NT2/D1 (cell line): ENCODE measurements around the gene SLC4A7.
"Not testable (repeated sequence)": the region's sequence is repeated elsewhere in the genome, so short reads cannot be mapped to it uniquely, and the experiment has no call there.

Experiments
- DNase-seq: peaks from one replicate; pipeline ENCODE4 v3.0.0-alpha.2; 2011; ENCODE audit warnings: low read depth, low spot score
- H3K27me3 ChIP-seq: 2 replicates; pipeline ENCODE4 v1.6.0; 2011; ENCODE audit warnings: mild to moderate bottlenecking; ENCODE audit not compliant: insufficient read length, insufficient read depth
- H3K36me3 ChIP-seq: 2 replicates; pipeline ENCODE4 v1.6.1; 2011; ENCODE audit warnings: mild to moderate bottlenecking, low read length, mixed read lengths; ENCODE audit not compliant: insufficient read depth, insufficient read length
- H3K4me1 ChIP-seq: 2 replicates; pipeline ENCODE4 v1.5.1; 2011; ENCODE audit not compliant: insufficient read depth, insufficient read length
- H3K4me3 ChIP-seq: 2 replicates; pipeline ENCODE4 v1.5.1; 2011; ENCODE audit warnings: low read depth; ENCODE audit not compliant: insufficient read length
- H3K9ac ChIP-seq: 2 replicates; pipeline ENCODE4 v1.6.0; 2011; ENCODE audit warnings: low read depth; ENCODE audit not compliant: insufficient read length
- H3K9me3 ChIP-seq: 2 replicates; pipeline ENCODE4 v1.5.1; 2011; ENCODE audit warnings: mild to moderate bottlenecking, low read length; ENCODE audit not compliant: insufficient read depth
- SUZ12 ChIP-seq: IDR thresholded peaks from 2 replicates; pipeline ENCODE4 v1.6.1; 2011; ENCODE audit not compliant: insufficient read length, insufficient read depth; ENCODE audit errors: extremely low read depth
- YY1 ChIP-seq: IDR thresholded peaks from 2 replicates; pipeline ENCODE4 v1.6.1; 2011; ENCODE audit not compliant: insufficient read length, insufficient read depth
- ZNF274 ChIP-seq: IDR thresholded peaks from 2 replicates; pipeline ENCODE4 v1.6.1; 2011; ENCODE audit warnings: mild to moderate bottlenecking, low read depth, low read length

Gene SLC4A7

DNA sequence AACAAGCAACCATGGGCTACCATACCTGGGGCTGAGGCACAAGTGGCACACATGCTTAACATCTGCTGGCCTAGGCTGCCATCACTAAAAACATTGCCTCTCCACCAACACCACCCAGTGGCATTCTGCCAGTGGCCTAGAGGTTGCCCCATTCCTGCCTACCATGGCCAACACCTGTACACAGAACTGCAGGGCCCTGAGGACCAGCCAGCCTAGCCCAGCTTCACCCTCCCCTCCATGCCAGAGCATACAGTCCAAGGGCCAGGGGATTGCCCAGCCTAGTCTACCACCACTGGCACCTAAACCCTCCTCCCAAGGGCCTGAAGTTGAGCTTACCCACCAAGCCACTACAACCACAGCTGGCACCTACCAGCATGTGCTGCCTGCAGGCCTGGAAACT lies 150.3 kb downstream of the SLC4A7 start:
- no peaks in the 10 kb centered on the region for H3K36me3 ChIP-seq
- H3K4me3 ChIP-seq = no peak overlapping the region
- TF ChIP-seq ZNF274 (no peak), YY1 (no peak), SUZ12 (no peak)
- no peak overlapping the region for H3K9ac ChIP-seq
- no peaks in the 10 kb centered on the region for H3K9me3 ChIP-seq
- no peaks in the 10 kb centered on the region for H3K27me3 ChIP-seq
- no peaks in the 10 kb centered on the region for H3K4me1 ChIP-seq
- no peak for DNase-seq

- not testable (repeated sequence) for H3K4me1 ChIP-seq, H3K9me3 ChIP-seq, H3K36me3 ChIP-seq, H3K9ac ChIP-seq, DNase-seq, H3K27me3 ChIP-seq, H3K4me3 ChIP-seq
Observed at GRCh38 chr3:27328982-27329762, 155.0 kb downstream of the SLC4A7 start.

- Histone ChIP-seq H3K9ac (no peak overlapping the region), H3K4me1 (no peaks in the 10 kb centered on the region), H3K4me3 (no peak overlapping the region), H3K27me3 (no peaks in the 10 kb centered on the region), H3K36me3 (no peaks in the 10 kb centered on the region), H3K9me3 (no peaks in the 10 kb centered on the region)
- no peak for TF ChIP-seq ZNF274
- no peak for TF ChIP-seq YY1
- TF ChIP-seq SUZ12 = no peak
- DNase-seq = no peak
Observed at GRCh38 chr3:27326629-27327545, 157.3 kb downstream of the SLC4A7 start.

- Histone ChIP-seq H3K9ac (no peak overlapping the region), H3K4me1 (no peaks in the 10 kb centered on the region), H3K9me3 (no peaks in the 10 kb centered on the region), H3K27me3 (no peaks in the 10 kb centered on the region), H3K36me3 (no peaks in the 10 kb centered on the region), H3K4me3 (no peak overlapping the region)
- DNase-seq = no peak
- TF ChIP-seq ZNF274 (no peak), YY1 (no peak), SUZ12 (no peak)
Observed at GRCh38 chr3:27326202-27326601, 158.0 kb downstream of the SLC4A7 start.

DNA sequence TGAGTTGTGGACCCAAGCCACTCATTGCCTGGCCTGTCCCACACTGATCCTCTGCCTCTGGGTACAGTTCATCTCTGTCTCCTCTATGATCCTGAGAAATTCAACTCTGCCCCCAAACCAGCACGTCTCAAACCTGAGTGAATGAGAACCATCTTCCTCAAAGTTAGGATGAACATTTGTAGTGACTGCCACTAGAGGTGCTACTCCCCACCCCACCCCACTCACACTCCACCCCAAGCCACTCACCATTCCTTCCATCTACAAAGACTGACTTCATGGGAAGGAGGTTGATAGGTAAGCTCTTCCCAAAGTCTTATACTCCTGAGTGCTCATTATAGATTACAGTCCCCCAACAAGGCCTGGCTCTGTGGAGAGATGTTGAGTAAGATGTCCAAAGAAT lies 158.8 kb downstream of the SLC4A7 start:
- no peaks in the 10 kb centered on the region for H3K9me3 ChIP-seq
- H3K4me3 ChIP-seq = no peak overlapping the region
- no peak overlapping the region for H3K9ac ChIP-seq
- no peak for TF ChIP-seq ZNF274
- no peak for TF ChIP-seq YY1
- TF ChIP-seq SUZ12 = no peak
- DNase-seq = no peak
- H3K4me1 ChIP-seq = no peaks in the 10 kb centered on the region
- H3K27me3 ChIP-seq = no peaks in the 10 kb centered on the region
- no peaks in the 10 kb centered on the region for H3K36me3 ChIP-seq

- no peaks in the 10 kb centered on the region for H3K36me3 ChIP-seq
- no peak for DNase-seq
Observed at GRCh38 chr3:27324686-27325085, 159.5 kb downstream of the SLC4A7 start.

DNA sequence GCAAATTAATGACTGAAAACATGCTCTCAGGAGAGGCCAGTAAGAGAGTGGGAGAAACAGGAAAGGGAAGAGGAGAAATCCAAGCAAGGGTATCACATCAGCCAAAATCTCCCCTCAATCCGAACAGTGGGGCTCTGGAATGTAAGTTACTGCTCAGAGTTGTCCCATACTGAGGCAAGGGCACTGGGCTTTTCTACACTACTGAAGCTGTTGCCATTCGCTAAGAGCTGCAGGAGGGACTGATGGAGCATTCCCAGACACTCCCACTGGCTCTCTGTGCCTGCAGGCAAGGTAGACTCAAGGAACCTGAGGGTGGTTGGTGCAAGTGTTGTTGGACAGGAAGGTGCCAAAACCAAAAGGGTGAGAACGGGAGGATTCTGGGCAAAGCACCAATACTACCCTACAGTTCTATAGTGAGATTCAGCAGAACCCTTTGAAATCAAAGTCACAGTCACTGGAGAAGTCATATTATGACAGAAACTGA lies 161.1 kb downstream of the SLC4A7 start:
- no peak overlapping the region for H3K9ac ChIP-seq
- no peaks in the 10 kb centered on the region for H3K36me3 ChIP-seq
- no peaks in the 10 kb centered on the region for H3K9me3 ChIP-seq
- H3K4me3 ChIP-seq = no peak overlapping the region
- TF ChIP-seq YY1 (no peak), SUZ12 (no peak), ZNF274 (no peak)
- no peak for DNase-seq
- no peaks in the 10 kb centered on the region for H3K4me1 ChIP-seq
- no peaks in the 10 kb centered on the region for H3K27me3 ChIP-seq

More at GRCh38 chr3:27324686-27325085, 159.5 kb downstream of the SLC4A7 start:
- Histone ChIP-seq H3K9me3 (no peaks in the 10 kb centered on the region), H3K9ac (no peak overlapping the region), H3K4me3 (no peak overlapping the region), H3K27me3 (no peaks in the 10 kb centered on the region), H3K4me1 (no peaks in the 10 kb centered on the region)
- no peak for TF ChIP-seq YY1
- no peak for TF ChIP-seq ZNF274
- TF ChIP-seq SUZ12 = no peak
